Neural progenitor cell (in vitro differentiated cells): ENCODE results near the gene ADCY2. TPM values are rescaled to one million over a fixed set of nuclear protein-coding genes. Genes with fewer than 3 reads are reported as not detected.

ENCODE experiments used
- DNase-seq: peaks from one replicate; pipeline ENCODE4 v3.0.0-alpha.2; 2016; ENCODE audit warnings: low spot score
- H2AFZ ChIP-seq: fragments of 200-600 bp; sonication (generic); replicated peaks from 2 replicates; pipeline ENCODE4 v1.6.1; 2016; ENCODE audit warnings: antibody characterized with exemption
- H3F3A ChIP-seq: fragments of 200-600 bp; sonication (generic); 2 replicates; pipeline ENCODE4 v1.6.1; 2016; ENCODE audit warnings: antibody characterized with exemption, low read depth
- H3K27ac ChIP-seq: fragments of 200-600 bp; sonication (generic); 2 replicates; pipeline ENCODE4 v1.5.1; 2016; ENCODE audit warnings: mild to moderate bottlenecking
- H3K27me3 ChIP-seq: fragments of 200-600 bp; sonication (generic); 2 replicates; pipeline ENCODE4 v1.6.1; 2016; ENCODE audit warnings: mild to moderate bottlenecking, moderate library complexity
- H3K36me3 ChIP-seq: fragments of 200-600 bp; sonication (generic); 2 replicates; pipeline ENCODE4 v1.5.1; 2016
- H3K4me1 ChIP-seq: fragments of 200-600 bp; sonication (generic); 2 replicates; pipeline ENCODE4 v1.6.1; 2016; ENCODE audit warnings: mixed run types
- H3K4me2 ChIP-seq: fragments of 200-600 bp; sonication (generic); 2 replicates; pipeline ENCODE4 v1.6.1; 2016
- H3K4me3 ChIP-seq: fragments of 200-600 bp; sonication (generic); 2 replicates; pipeline ENCODE4 v1.5.1; 2016
- H3K79me2 ChIP-seq: fragments of 200-600 bp; sonication (generic); 2 replicates; pipeline ENCODE4 v1.6.1; 2016; ENCODE audit warnings: low read depth
- H3K9ac ChIP-seq: fragments of 200-600 bp; sonication (generic); 2 replicates; pipeline ENCODE4 v1.6.1; 2016
- H3K9me3 ChIP-seq: fragments of 200-600 bp; sonication (generic); 2 replicates; pipeline ENCODE4 v1.5.1; 2016; ENCODE audit warnings: low read depth
- H4K20me1 ChIP-seq: fragments of 200-600 bp; sonication (generic); 2 replicates; pipeline ENCODE4 v1.6.1; 2016; ENCODE audit warnings: low read depth
- H3K27ac Mint-ChIP-seq: 3 replicates; pipeline ENCODE4 v1.8.0; 2021; ENCODE audit warnings: mixed read lengths
- H3K27me3 Mint-ChIP-seq: 2 replicates; pipeline ENCODE4 v1.8.0; 2022; ENCODE audit warnings: low read depth, mild to moderate bottlenecking, inconsistent platforms, moderate library complexity, mixed read lengths; ENCODE audit not compliant: insufficient read depth
- H3K36me3 Mint-ChIP-seq: 3 replicates; pipeline ENCODE4 v1.8.0; 2021; ENCODE audit warnings: mixed read lengths
- H3K4me1 Mint-ChIP-seq: 3 replicates; pipeline ENCODE4 v1.8.0; 2021; ENCODE audit warnings: mixed read lengths
- H3K4me3 Mint-ChIP-seq: 3 replicates; pipeline ENCODE4 v1.8.0; 2021; ENCODE audit warnings: mild to moderate bottlenecking, moderate library complexity, mixed read lengths
- H3K9me3 Mint-ChIP-seq: 3 replicates; pipeline ENCODE4 v1.8.0; 2020; ENCODE audit warnings: mixed read lengths
- CTCF ChIP-seq: fragments of 200-600 bp; sonication (generic); IDR thresholded peaks from 2 replicates; pipeline ENCODE4 v1.5.1; 2017; ENCODE audit warnings: antibody characterized with exemption, mild to moderate bottlenecking
- EZH2 ChIP-seq: fragments of 200-600 bp; sonication (generic); IDR thresholded peaks from 2 replicates; pipeline ENCODE4 v1.6.1; 2017; ENCODE audit warnings: antibody characterized with exemption, mild to moderate bottlenecking, moderate library complexity
- EZH2phosphoT487 ChIP-seq: fragments of 200-600 bp; sonication (generic); IDR thresholded peaks from 2 replicates; pipeline ENCODE4 v1.6.1; 2017; ENCODE audit warnings: antibody characterized with exemption
- total RNA-seq: library from RNA; depleted of rRNA; stranded (reverse); fragments of >200 nt; gene quantifications from 2 replicates; pipeline ENCODE4 v1.2.3, GENCODE V29; 2015; ENCODE audit warnings: low replicate concordance

ADCY2 gene
- total RNA-seq, 1 donor from 2014 or later = 1.2 TPM

GRCh38 chr5:7546555-7546954 is 150.6 kb downstream of the ADCY2 start:
- Histone ChIP-seq H3K79me2 (no peaks in the 10 kb centered on the region), H3K4me2 (no peak overlapping the region), H3K27ac (no peak overlapping the region), H3K27me3 (no peaks in the 10 kb centered on the region), H3K9ac (no peak overlapping the region), H2AFZ (no peak overlapping the region), H3K4me1 (no peaks in the 10 kb centered on the region), H3F3A (no peaks in the 10 kb centered on the region), H4K20me1 (no peaks in the 10 kb centered on the region), H3K9me3 (no peaks in the 10 kb centered on the region), H3K36me3 (no peaks in the 10 kb centered on the region), H3K4me3 (no peak overlapping the region)
- Mint-ChIP-seq H3K4me1 (no peaks in the 10 kb centered on the region), H3K27me3 (peaks cover 2% of the 10 kb centered on the region), H3K4me3 (no peak overlapping the region), H3K9me3 (no peaks in the 10 kb centered on the region), H3K36me3 (no peaks in the 10 kb centered on the region), H3K27ac (no peak overlapping the region)
- TF ChIP-seq EZH2 = no peak
- no peak for TF ChIP-seq EZH2phosphoT487
- no peak for TF ChIP-seq CTCF
- DNase-seq = no peak

- Histone ChIP-seq H3F3A (no peaks in the 10 kb centered on the region), H2AFZ (no peak overlapping the region), H3K4me2 (no peak overlapping the region), H3K27ac (no peak overlapping the region), H3K4me1 (no peaks in the 10 kb centered on the region), H3K4me3 (no peak overlapping the region), H3K36me3 (no peaks in the 10 kb centered on the region), H3K27me3 (no peaks in the 10 kb centered on the region), H3K79me2 (no peaks in the 10 kb centered on the region), H3K9me3 (no peaks in the 10 kb centered on the region), H3K9ac (no peak overlapping the region), H4K20me1 (no peaks in the 10 kb centered on the region)
- peaks cover 2% of the 10 kb centered on the region for H3K27me3 Mint-ChIP-seq
- no peaks in the 10 kb centered on the region for H3K9me3 Mint-ChIP-seq
- H3K36me3 Mint-ChIP-seq = no peaks in the 10 kb centered on the region
- H3K4me1 Mint-ChIP-seq = no peaks in the 10 kb centered on the region
- H3K27ac Mint-ChIP-seq = no peak overlapping the region
- no peak for DNase-seq
- TF ChIP-seq CTCF = no peak
- no peak for TF ChIP-seq EZH2phosphoT487
- TF ChIP-seq EZH2 = no peak
- no peak overlapping the region for H3K4me3 Mint-ChIP-seq
These were observed 152.7 kb downstream of the ADCY2 start for GRCh38 chr5:7548596-7548995.

- no peak for TF ChIP-seq EZH2
- TF ChIP-seq EZH2phosphoT487 = no peak
- no peak for TF ChIP-seq CTCF
- Mint-ChIP-seq H3K36me3 (no peaks in the 10 kb centered on the region), H3K27me3 (peaks cover 3% of the 10 kb centered on the region), H3K9me3 (no peaks in the 10 kb centered on the region), H3K27ac (no peak overlapping the region), H3K4me3 (no peak overlapping the region), H3K4me1 (peaks cover 15% of the 10 kb centered on the region)
- DNase-seq = no peak
- H3K27ac ChIP-seq = no peak overlapping the region
- H3K4me3 ChIP-seq = no peak overlapping the region
- H3K79me2 ChIP-seq = no peaks in the 10 kb centered on the region
- H3K27me3 ChIP-seq = no peaks in the 10 kb centered on the region
- no peaks in the 10 kb centered on the region for H4K20me1 ChIP-seq
- H3K9ac ChIP-seq = no peak overlapping the region
- no peaks in the 10 kb centered on the region for H3K4me1 ChIP-seq
- H3F3A ChIP-seq = no peaks in the 10 kb centered on the region
- H3K9me3 ChIP-seq = no peaks in the 10 kb centered on the region
- H2AFZ ChIP-seq = no peak overlapping the region
- H3K36me3 ChIP-seq = no peaks in the 10 kb centered on the region
- H3K4me2 ChIP-seq = no peak overlapping the region
These were observed 169.6 kb downstream of the ADCY2 start for GRCh38 chr5:7565559-7565958.
